Right atrium auricular region (tissue), 2 donors: ENCODE measurements around the gene ZNF358. TPM values are rescaled to one million over a fixed set of nuclear protein-coding genes. Genes with fewer than 3 reads are reported as not detected.

ENCODE experiments used
- DNase-seq: peaks from one replicate; pipeline ENCODE4 v3.0.0-alpha.2; 2019; ENCODE audit warnings: low spot score
- H3K27ac ChIP-seq, 2 donors: fragments of 200-600 bp; sonication (generic); 1 replicate in 1 of 2; 2 replicates in 1 of 2; pipeline ENCODE4 v1.5.1; 2016 to 2019
- H3K27me3 ChIP-seq, 2 donors: fragments of 200-600 bp; sonication (generic); one replicate each; pipeline versions ENCODE4 v1.5.1 to v1.6.0; 2017 to 2019
- H3K36me3 ChIP-seq: fragments of 200-600 bp; sonication (generic); one replicate; pipeline ENCODE4 v1.5.1; 2016
- H3K4me1 ChIP-seq, 2 donors: fragments of 200-600 bp; sonication (generic); one replicate each; pipeline versions ENCODE4 v1.5.1 to v1.6.0; 2017 to 2019
- H3K4me3 ChIP-seq, 2 donors: fragments of 200-600 bp; sonication (generic); 1 replicate in 1 of 2; 2 replicates in 1 of 2; pipeline ENCODE4 v1.5.1; 2017 to 2019; ENCODE audit warnings: mild to moderate bottlenecking in 1 of 2, moderate library complexity in 1 of 2
- H3K9me3 ChIP-seq, 2 donors: fragments of 200-600 bp; sonication (generic); one replicate each; pipeline ENCODE4 v1.5.1; 2019
- total RNA-seq, 2 donors: library from RNA; depleted of rRNA; stranded (reverse); fragments of >200 nt; gene quantifications; one replicate each; pipeline ENCODE4 v1.1.0, GENCODE V29; 2016
- TF ChIP-seq, protein P1 (sequence below), 2 donors: fragments of 200-600 bp; sonication (generic); IDR thresholded peaks; one replicate each; pipeline ENCODE4 v1.5.1; 2019; ENCODE audit warnings: antibody characterized with exemption in 2 of 2

ZNF358 gene
- total RNA-seq, 2 donors from 2014 or later: 109 to 119 TPM

DNA sequence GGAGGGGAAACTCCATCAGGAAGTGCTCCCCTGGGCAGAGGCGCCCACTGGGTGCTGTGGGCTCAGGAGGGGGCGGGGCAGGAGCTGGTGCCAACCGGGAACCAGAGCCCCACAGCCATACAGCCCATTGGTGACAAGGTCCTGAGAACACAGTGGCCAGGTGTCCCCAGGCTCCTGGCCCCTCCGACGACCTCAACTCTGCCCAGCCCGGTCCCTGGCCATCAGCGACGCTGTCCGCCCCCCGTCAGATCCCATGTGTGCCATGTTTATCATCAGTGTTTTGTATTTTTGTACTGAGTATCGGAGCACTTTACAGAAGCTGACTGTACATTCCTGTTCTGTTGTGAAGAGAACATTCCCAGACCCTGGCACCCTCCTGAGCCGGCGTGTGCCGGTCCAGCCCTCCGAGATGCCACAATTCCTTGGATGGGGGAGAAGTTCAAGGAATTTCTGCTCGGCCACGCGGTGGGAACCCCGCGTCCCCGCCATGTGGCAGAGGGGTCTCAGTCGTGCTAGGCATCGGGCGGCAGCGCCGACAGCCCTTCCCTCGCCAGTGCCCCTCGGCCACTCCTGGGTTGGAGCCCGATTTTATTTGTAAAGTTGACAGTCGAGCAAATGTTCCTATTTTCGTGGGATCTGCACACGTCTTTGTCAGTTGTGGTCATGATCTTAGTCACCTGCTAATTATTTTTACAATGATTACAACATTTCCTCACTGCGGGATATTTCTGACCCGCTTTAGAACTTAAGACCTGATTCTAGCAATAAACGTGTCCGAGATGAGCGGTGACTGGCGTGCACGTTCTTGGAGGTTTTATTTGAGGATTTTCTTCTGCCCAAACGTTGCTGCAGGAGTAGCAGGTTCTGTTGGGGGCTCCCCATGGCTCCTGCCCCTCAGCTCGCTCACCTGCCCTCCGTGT is 43.9 kb upstream of the ZNF358 start:
- Histone ChIP-seq H3K4me1 (no peaks in the 10 kb centered on the region), H3K27ac (no peak overlapping the region), H3K27me3 (no peaks in the 10 kb centered on the region), H3K9me3 (no peaks in the 10 kb centered on the region), H3K36me3 (peaks cover 32% of the 10 kb centered on the region), H3K4me3 (no peak overlapping the region)
- TF ChIP-seq, protein P1, sequence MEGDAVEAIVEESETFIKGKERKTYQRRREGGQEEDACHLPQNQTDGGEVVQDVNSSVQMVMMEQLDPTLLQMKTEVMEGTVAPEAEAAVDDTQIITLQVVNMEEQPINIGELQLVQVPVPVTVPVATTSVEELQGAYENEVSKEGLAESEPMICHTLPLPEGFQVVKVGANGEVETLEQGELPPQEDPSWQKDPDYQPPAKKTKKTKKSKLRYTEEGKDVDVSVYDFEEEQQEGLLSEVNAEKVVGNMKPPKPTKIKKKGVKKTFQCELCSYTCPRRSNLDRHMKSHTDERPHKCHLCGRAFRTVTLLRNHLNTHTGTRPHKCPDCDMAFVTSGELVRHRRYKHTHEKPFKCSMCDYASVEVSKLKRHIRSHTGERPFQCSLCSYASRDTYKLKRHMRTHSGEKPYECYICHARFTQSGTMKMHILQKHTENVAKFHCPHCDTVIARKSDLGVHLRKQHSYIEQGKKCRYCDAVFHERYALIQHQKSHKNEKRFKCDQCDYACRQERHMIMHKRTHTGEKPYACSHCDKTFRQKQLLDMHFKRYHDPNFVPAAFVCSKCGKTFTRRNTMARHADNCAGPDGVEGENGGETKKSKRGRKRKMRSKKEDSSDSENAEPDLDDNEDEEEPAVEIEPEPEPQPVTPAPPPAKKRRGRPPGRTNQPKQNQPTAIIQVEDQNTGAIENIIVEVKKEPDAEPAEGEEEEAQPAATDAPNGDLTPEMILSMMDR (IDR thresholded peaks at IDR 0.05): no peak
- DNase-seq: no peak

DNA sequence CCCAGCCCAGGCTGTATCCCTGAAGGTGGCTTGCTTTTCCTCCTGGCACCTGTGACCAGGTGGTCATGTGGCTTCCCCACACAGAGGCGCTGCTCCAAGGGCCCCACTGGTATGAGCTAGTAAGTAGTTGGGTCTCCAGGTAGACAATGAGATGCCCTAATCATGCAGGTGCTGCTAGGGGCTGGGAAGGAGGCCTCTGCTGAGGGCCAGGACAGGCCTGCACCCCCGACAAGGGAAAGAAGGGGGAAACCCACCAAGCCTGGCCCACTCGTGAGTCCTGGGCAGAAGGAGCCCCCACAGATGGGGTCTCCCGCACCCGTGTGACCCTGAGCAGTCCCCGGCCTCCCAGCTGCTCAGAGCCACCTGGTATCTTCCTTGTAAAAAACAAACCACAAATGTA is 40.2 kb upstream of the ZNF358 start:
- H3K9me3 ChIP-seq: no peaks in the 10 kb centered on the region
- no peak for DNase-seq
- TF ChIP-seq, protein P1 (IDR thresholded peaks at IDR 0.05): no peak
- no peak overlapping the region for H3K27ac ChIP-seq
- peaks cover 4% of the 10 kb centered on the region for H3K36me3 ChIP-seq
- H3K27me3 ChIP-seq: no peaks in the 10 kb centered on the region
- no peaks in the 10 kb centered on the region for H3K4me1 ChIP-seq
- no peak overlapping the region for H3K4me3 ChIP-seq

DNA sequence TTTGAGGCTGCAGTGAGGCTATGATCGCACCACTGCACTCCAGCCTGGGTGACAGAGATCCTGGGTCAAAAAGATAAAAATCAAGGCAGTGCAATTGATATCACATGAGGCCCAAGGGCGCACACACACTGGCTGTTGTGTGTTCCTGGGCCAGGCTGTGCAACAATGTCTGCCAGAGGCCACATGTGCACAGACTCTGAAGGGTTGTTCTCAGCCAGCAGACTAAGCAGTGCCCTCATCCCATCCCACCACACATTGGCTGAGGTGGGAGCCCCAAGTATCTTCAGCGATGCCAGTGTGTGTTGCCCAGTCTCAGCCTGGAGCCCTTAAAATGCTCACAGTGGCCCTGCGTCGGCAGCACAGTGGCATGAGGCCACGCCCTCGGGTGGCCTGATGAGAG is 39.7 kb upstream of the ZNF358 start:
- Histone ChIP-seq H3K36me3 (no peaks in the 10 kb centered on the region), H3K27me3 (no peaks in the 10 kb centered on the region), H3K9me3 (no peaks in the 10 kb centered on the region), H3K27ac (no peak overlapping the region), H3K4me3 (no peak overlapping the region), H3K4me1 (no peaks in the 10 kb centered on the region)
- TF ChIP-seq, protein P1 (IDR thresholded peaks at IDR 0.05): no peak
- DNase-seq: no peak

DNA sequence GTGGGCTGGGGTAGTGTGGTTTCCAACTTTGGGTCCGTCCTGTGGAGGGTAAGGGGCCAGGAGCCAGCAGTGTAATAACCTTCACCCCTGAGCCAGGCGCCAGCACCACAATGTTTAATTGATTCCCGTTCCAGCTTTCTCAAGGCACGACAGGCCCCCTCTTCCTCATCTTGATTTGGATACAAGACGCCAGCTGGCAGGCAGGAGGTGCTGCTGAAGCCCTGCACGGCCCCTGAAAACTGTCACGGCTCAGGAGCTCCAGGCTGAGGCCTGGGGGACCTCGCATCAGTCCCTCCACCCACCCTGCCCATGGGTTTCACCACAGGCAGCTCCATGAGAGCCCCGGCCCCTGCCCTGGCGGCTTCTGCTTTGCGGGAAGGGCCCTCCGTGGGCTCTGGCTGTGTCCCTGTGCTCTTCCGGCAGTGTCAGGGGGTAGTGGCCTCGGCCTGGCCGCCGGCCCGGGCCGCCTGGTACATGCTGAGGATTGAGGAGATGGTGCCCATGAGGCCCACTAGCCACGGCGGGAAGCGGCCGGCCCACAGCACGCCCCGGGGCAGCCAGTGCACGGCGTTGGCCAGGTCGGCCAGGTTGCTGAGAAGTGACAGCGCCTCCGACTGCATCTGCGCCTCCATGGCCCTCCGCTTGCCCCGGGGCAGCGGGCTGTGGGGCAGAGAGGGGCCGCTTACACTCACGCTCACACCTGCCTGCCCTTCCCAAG is 39.0 kb upstream of the ZNF358 start:
- TF ChIP-seq, protein P1 (IDR thresholded peaks at IDR 0.05): no peak
- Histone ChIP-seq H3K27me3 (no peaks in the 10 kb centered on the region), H3K27ac (no peak overlapping the region), H3K4me1 (no peaks in the 10 kb centered on the region), H3K9me3 (no peaks in the 10 kb centered on the region), H3K4me3 (no peak overlapping the region), H3K36me3 (no peaks in the 10 kb centered on the region)
- DNase-seq: no peak

DNA sequence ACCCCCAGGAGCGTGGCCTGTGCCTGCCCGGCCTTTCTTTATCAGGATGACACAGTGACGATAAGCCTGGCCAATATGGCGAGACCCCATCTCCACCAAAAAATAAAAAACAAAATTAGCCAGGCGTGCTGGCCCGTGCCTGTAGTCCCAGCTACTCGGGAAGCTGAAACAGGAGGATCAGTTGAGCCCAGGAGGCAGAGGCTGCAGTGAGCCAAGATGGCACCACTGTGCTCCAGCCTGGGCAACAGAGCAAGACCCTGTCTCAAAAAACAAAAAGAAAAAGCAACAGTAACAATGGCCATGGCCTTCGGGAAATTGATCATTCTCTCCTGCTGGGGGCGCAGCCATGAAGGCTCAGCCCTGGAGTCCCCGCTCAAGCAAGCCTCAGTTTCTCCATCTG is 38.1 kb upstream of the ZNF358 start:
- H3K27ac ChIP-seq: no peak overlapping the region
- TF ChIP-seq, protein P1 (IDR thresholded peaks at IDR 0.05): no peak
- H3K9me3 ChIP-seq: no peaks in the 10 kb centered on the region
- no peaks in the 10 kb centered on the region for H3K36me3 ChIP-seq
- no peak for DNase-seq
- H3K27me3 ChIP-seq: no peaks in the 10 kb centered on the region
- no peak overlapping the region for H3K4me3 ChIP-seq
- peaks cover 0 to 6% of the 10 kb centered on the region in 2 donors for H3K4me1 ChIP-seq
